HG03558 (cell line): ENCODE measurements around the gene NPPC.

ENCODE experiments used
- ATAC-seq: cut with Tn5 transposase; IDR thresholded peaks from one replicate; pipeline ENCODE4 v1.9.1; 2021; ENCODE audit warnings: moderate number of reproducible peaks; ENCODE audit not compliant: unreplicated experiment; ENCODE audit errors: extremely low read depth

Gene NPPC

GRCh38 chr2:231936491-231936890 is 10.3 kb upstream of the NPPC start:
- no peak for ATAC-seq

GRCh38 chr2:231935815-231936214 is 9.6 kb upstream of the NPPC start:
- no peak for ATAC-seq

- ATAC-seq: no peak
Observed at GRCh38 chr2:231935207-231935524, 9.0 kb upstream of the NPPC start.

GRCh38 chr2:231934441-231935206 is 8.4 kb upstream of the NPPC start:
- no peak for ATAC-seq

DNA sequence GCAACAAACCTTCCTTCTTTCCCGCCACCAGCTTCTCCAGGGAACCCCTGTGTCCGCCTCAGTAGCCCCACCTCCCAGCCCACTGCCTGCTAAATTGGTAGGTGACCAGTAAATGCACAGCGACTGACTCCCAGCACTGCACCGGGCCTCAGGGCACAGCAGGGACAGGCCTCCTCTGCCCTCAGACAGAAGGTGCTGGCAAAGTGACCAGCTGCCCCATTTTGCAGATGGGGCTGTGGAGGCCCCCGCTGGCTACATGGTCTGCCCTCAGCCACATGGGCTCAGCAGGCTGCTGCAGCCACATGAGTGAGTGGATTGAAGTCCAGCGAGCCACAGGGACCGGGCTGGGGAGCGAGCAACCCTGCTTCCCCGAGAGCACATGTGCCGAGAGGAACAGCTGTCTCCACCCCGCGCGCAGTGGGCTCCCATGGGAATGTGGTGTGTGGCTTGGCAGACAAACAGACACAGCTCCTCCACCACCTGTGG is 7.8 kb upstream of the NPPC start:
- no peak for ATAC-seq

GRCh38 chr2:231932985-231933915 is 7.1 kb upstream of the NPPC start:
- no peak for ATAC-seq

- no peak for ATAC-seq
Observed at GRCh38 chr2:231932711-231932970, 6.4 kb upstream of the NPPC start.

- ATAC-seq: no peak
Observed at GRCh38 chr2:231931481-231931915, 5.3 kb upstream of the NPPC start.

DNA sequence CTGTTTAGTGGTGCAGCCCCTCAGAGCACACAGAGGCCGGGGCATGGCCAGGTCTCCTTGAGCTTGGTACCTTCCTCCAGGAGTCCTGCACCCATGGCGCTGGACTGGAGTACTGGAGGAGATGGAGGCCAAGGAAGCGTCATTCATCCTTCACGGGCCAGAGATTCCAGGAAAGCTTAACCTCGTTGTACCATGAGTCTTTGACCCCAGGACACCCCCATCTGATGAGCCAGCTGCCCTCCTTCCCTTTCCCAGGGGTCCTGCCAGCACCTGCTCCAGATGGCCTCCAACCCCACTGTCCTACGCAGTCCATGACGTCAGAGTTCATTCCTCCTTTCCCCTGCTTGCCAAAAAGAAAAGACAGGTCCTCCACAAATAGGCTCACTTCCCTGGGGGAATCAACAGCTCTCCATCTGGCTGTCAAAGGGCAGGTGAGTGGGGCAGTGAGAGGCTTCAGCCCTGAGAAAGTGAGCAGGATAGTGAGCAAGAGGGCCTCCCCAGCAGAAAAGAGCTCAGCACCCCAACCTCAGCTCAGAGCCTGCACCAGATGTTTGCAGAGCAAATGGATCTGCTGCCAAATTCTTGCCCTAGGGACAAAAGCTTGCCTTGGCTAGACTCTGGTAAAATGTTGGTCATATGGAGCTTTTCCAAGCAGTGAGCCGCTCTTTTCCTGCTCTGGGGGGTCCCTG is 4.5 kb upstream of the NPPC start:
- no peak for ATAC-seq

DNA sequence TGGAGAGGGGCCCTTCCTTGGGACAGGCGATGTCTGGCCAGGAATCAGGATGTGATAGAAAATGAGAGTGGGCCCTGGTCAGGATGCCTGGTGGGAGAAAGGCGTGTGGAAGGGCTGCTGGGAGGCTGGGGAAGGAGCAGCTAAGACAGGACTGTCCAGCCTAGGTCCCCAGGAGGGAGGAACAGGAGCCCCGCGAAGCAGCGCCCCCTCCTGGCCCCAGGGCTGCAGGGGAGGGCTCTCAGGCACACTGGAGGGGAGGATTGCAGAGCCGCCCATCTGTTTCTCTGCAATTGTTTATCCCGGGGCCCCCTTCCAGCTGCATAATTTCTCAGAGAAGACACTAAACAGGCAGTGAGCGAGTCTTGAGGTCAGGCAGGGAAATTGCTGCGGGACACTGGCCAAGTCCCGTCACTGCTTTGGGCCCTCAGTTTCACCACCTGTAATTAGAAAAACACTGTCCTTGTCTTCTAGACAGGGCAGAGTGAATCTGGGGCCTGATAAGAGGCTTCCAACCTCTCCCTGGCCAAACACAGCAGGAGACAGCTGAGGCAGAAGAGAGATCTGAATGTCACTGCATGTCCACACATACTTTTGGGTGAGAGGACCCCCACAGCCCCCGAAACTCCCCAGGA is 3.9 kb upstream of the NPPC start:
- ATAC-seq: no peak

GRCh38 chr2:231928901-231929725 is 2.9 kb upstream of the NPPC start:
- no peak for ATAC-seq

GRCh38 chr2:231928481-231928880 is 2.3 kb upstream of the NPPC start:
- ATAC-seq: no peak

GRCh38 chr2:231927566-231927890 is 1.3 kb upstream of the NPPC start:
- no peak for ATAC-seq

GRCh38 chr2:231926761-231927565 is 767 bp upstream of the NPPC start:
- ATAC-seq: no peak

DNA sequence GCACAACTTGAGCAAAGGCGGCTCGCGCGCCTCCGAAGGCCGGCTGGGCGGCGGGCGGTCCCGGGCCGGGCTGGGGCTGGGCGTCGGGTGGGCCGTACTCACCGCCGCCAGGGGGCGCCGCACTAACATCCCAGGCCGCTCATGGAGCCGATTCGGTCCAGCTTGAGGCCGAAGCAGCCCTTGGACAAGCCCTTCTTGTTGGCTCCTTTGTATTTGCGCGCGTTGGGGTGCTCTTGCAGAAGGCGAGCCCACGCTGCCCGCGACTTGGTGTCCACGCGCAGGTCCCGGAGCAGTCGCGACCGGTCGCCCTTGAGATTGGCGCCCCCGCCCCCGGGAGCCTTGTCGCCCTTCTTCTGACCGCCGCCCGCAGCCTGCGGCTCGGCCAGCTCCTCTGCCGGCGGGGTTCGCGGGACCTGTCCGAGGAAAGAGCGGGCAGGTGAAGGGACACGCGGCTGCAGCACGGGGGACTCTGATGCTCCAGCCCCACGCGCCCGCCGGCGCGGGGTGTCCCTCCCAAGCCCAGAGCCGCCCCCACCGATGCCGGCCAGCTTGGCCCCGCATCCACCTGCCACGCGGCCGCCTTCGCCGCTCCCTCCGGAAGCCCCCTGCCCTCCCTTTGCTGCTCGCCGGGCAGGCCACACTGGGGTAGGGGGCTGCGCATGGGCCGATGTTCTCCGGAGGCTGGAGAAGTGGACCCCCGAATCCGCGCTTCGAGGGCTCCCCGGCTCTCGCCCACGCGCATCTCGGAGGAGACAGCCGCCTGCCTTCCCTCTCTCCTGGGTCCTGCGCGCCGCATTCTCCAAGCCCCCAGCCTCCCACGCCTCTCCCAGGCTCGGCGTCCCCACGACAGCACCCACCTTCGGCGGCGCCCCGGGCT is 655 bp downstream of the NPPC start:
- ATAC-seq: no peak

DNA sequence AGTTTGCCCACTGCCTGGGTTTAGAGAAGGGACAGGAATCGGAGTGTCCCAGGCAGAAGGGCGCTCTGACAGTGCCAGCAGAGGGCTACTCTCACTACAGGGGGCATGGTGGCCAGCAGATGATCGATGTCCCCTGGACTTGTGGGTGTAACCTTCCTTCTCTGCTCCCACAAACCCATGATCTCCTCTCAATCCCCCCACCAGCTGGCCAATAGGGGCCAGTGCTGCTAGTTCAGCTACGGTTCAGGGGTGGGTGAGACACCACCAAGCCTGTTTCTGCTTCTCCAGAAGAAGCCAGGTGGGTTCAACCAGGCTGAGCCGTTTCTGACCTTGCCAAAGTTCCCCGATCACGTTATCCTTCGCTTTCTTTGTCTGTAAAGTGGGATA is 1.3 kb downstream of the NPPC start:
- no peak for ATAC-seq

GRCh38 chr2:231923951-231924888 is 2.0 kb downstream of the NPPC start:
- no peak for ATAC-seq
